Suprapubic skin (tissue), 4 donors: ENCODE measurements around the gene STK25.

Source experiments
- POLR2A ChIP-seq, 2 donors: fragments of 450-650 bp; IDR thresholded peaks; one replicate each; pipeline ENCODE4 v1.6.1; 2017; ENCODE audit warnings: antibody characterized with exemption in 2 of 2, mild to moderate bottlenecking in 2 of 2, moderate library complexity in 2 of 2
- POLR2AphosphoS5 ChIP-seq, 3 donors: sonication (generic); formaldehyde crosslinking; IDR thresholded peaks; one replicate each; pipeline ENCODE4 v1.6.1; 2017; ENCODE audit warnings: antibody characterized with exemption in 3 of 3
- TF ChIP-seq, protein P1 (sequence below), 2 donors: fragments of 200-600 bp in 1 of 2; fragments of 450-650 bp in 1 of 2; sonication (generic) in 1 of 2; IDR thresholded peaks; one replicate each; pipeline ENCODE4 v1.5.1; 2016 to 2019; ENCODE audit warnings: antibody characterized with exemption in 2 of 2, mild to moderate bottlenecking in 1 of 2, moderate library complexity in 1 of 2

DNA sequence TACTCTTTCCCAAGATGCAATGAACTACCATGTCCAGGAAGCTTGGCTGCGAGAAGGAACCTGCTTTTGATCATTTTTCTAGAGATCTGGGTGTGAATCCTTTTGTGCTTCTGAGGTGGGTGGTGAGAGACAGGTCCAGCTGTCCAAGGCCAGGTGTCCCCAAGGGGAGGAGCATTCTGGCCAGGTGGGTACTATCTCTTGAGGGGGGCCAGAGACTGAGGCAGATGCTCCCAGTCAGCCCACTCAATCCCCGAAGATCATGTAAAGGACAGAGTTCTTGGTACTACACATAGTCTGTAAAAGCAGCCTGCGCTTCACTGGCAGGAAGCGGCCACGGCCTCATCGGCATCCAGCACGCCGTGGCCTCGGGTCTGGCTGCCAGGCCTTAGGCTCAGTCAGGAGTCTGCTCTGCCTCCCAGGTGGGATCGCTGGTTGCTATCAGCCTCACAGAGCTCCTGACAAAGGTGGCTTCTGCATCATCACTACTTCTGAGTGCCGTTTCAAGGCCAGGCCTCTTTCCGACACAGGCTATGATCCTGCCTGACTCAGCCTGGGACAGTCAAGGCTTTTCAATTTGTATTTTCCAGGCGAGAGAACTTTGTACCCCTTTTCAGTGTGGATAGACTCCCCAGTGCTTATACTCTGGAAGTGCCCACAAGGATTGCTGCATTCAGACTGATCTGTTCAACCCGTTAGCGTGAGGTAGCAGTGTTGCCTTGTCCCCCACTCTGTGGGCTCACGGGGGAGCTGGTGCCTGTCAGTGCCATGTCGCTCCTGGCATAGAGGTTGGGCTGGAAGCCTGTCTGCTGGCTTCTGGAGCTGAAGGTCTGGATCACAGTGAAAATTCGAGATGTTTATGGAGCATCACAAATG, 29.1 kb downstream of the STK25 start:
- TF ChIP-seq POLR2A (IDR thresholded peaks at IDR 0.05) = no peak
- TF ChIP-seq, protein P1, sequence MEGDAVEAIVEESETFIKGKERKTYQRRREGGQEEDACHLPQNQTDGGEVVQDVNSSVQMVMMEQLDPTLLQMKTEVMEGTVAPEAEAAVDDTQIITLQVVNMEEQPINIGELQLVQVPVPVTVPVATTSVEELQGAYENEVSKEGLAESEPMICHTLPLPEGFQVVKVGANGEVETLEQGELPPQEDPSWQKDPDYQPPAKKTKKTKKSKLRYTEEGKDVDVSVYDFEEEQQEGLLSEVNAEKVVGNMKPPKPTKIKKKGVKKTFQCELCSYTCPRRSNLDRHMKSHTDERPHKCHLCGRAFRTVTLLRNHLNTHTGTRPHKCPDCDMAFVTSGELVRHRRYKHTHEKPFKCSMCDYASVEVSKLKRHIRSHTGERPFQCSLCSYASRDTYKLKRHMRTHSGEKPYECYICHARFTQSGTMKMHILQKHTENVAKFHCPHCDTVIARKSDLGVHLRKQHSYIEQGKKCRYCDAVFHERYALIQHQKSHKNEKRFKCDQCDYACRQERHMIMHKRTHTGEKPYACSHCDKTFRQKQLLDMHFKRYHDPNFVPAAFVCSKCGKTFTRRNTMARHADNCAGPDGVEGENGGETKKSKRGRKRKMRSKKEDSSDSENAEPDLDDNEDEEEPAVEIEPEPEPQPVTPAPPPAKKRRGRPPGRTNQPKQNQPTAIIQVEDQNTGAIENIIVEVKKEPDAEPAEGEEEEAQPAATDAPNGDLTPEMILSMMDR (IDR thresholded peaks at IDR 0.05) = no peak
- no peak for TF ChIP-seq POLR2AphosphoS5 (IDR thresholded peaks at IDR 0.05)
